GM18498 (cell line): Measurements from ENCODE around the gene CFAP52.
"Not testable (repeated sequence)": the region's sequence is repeated elsewhere in the genome, so short reads cannot be mapped to it uniquely, and the experiment has no call there.

Source experiments
- ATAC-seq: cut with Tn5 transposase; IDR thresholded peaks from one replicate; pipeline ENCODE4 v1.9.1; 2021; ENCODE audit warnings: mild to moderate bottlenecking, moderate library complexity; ENCODE audit not compliant: unreplicated experiment

The CFAP52 gene

DNA sequence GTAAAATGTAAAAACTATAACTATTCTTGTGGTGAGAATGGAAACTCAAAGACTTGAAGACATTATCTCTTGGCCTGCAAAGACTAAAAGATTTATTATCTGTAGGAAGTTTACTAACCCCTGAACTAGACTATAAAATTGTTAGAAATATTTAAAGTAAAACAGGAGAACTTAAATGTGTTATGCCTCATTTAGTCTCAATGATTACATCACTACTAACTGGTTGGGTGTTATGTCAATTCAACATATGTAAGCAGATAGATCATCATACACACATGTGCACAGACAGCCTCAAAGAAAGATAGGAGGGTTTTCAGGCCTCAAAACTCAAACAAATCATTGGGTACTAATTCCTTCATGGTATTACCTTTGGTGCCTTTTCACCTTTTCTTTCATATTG, 8.4 kb upstream of the CFAP52 start:
- ATAC-seq, result no peak

DNA sequence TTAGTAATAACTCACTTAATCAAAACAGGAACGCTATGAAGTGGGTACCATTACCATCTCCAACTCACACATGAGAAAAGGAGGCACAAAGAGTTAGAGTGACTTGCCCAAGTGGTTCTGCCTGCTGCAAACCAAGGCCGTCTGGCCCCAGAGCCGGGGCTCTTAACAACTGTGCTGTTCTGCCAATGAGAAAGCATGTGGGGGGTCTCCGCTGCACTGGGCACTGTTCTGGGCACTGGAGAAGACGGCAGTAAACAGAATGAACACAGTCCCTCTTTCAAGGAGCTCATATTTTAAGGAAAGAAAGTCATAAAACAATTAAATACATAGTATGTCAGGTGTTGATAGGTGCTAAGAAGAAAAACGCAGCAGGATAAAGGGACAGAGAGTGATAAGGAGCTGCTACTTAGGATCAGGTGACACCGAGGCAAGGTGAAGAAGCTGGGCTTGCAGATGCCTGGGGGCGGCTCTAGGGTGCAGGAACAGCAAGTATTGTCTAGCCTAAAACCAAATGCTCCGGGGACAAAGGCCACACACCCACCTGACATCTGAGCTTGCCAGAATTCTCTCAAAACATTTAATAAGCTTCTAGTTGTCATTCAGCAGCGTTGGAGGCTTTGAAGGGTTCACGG, 7.4 kb upstream of the CFAP52 start:
- ATAC-seq, result no peak

DNA sequence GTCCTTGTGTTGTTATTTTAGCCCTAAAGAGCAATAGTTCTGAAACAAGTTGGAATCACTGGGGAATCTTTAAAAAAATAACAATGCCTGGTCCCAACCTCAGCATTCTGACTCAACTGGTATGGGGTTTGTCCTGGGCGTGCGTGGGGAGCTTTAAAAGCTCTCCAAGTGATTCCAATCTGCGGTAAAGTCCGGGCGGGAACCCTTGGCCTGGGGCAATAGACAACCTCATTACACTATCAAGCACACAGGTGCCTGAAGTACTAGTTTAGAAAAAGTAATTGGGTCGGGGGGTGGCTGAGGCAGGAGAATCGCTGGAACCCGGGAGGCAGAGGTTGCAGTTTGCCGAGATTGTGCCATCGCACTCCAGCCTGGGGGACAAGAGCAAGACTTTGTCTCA, 5.2 kb upstream of the CFAP52 start:
- no peak for ATAC-seq

- ATAC-seq, result peak; percentile 81
Measured at GRCh38 chr17:9575381-9576101, 901 bp upstream of the CFAP52 start, which contains the start of gene STX8. Gene STX8, minus strand, starts transcription at chr17:9575820. Its CDS starts 12 bp downstream, at chr17:9575808.

- no peak for ATAC-seq
Measured at GRCh38 chr17:9577373-9577709, 899 bp downstream of the CFAP52 start.

- ATAC-seq, result no peak
Measured at GRCh38 chr17:9587969-9588656, 11.7 kb downstream of the CFAP52 start.

- no peak for ATAC-seq
Measured at GRCh38 chr17:9594065-9594464, 17.6 kb downstream of the CFAP52 start.

- not testable (repeated sequence) for ATAC-seq
Measured at GRCh38 chr17:9597638-9598037, 21.2 kb downstream of the CFAP52 start.

- ATAC-seq, result no peak
Measured at GRCh38 chr17:9598661-9599060, 22.2 kb downstream of the CFAP52 start.

GRCh38 chr17:9604583-9604982, 28.1 kb downstream of the CFAP52 start:
- ATAC-seq, result not testable (repeated sequence)

DNA sequence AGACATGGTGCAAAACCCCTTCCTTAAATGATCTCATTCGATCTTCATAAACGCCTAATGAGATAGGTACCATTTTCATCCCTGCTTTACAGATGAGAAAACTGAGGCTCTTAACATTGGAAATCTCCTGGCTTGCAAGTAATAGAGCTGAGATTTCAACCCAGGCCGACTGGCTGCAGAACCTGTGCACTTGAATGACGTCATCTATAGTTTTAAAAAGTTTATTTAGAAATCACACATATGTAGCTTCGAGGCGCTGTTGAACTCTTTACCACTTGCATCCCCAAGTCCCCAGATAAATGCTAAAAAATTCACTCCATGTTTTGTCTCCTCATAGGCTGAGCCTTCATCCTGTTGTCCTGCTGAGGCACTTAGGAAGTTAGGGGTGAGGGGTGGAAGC, 30.0 kb downstream of the CFAP52 start:
- no peak for ATAC-seq

DNA sequence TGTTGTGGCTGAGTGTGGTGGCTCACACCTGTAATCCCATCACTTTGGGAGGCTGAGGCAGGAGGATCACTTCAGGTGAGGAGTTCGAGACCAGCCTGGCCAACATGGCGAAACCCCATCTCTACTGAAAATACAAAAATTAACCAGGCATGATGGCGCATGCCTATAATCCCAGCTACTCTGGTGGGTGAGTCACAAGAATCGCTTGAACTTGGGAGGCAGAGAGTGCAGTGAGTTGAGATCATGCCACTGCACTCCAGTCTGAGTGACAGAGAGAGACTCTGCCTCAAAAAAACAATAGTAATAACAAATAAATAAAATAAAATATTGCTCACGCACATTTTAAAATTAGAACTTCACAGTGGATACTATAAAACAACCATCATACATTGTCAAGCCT, 30.6 kb downstream of the CFAP52 start:
- not testable (repeated sequence) for ATAC-seq

DNA sequence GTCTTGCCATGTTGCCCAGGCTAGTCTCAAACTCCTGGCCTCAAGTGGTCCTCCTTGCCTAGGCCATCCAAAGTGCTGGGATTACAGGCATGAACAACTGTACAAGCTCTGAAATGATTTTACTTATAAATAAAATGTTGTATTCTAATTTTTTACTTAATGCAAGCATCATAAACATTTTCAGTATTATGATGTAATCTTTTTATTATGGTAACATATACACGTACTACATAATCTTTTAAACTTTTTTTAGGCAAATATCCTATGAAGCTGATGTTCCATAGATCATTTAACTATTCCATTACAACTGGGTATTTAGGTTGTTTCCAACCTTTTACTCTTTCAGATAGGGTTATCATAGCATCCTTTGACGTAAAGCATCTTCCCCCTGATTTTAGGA, 35.1 kb downstream of the CFAP52 start:
- no peak for ATAC-seq

GRCh38 chr17:9612006-9612405, 35.6 kb downstream of the CFAP52 start:
- ATAC-seq, result no peak

- no peak for ATAC-seq
Measured at GRCh38 chr17:9615486-9615885, 39.0 kb downstream of the CFAP52 start.

- ATAC-seq, result no peak
Measured at GRCh38 chr17:9622961-9623360, 46.5 kb downstream of the CFAP52 start.

DNA sequence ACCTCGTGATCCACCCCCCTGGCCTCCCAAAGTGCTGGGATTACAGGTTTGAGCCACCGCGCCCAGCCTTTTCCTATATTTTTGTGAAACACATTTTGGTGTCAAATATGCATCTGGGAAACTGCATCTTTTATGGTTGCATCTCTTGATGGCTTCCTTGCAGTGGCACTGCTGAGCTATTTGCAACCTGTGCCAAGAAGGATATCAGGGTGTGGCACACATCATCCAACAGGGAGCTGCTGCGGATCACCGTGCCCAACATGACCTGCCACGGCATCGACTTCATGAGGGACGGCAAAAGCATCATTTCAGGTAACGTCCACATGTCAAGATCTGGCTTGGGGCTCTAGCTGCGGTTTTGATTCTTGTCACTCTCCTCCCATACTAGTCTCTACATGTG, 52.1 kb downstream of the CFAP52 start:
- no peak for ATAC-seq

GRCh38 chr17:9632741-9633140, 56.3 kb downstream of the CFAP52 start:
- ATAC-seq, result no peak

DNA sequence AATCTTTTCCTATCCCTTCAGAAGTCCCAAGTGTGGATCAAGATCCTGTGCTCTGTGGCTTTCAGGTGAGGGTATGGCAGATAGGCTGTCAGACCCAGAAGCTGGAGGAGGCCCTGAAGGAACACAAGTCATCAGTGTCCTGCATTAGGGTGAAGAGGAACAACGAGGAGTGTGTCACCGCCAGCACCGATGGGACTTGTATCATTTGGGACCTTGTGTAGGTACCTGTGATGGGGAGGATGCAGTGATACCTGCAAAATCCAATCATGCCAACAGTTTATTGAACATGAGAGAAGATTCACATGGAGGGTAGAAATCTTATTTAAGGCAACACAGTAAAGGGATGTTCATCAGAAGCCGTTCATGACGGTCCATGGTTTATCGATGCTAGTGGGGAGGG, 58.9 kb downstream of the CFAP52 start:
- ATAC-seq, result no peak

DNA sequence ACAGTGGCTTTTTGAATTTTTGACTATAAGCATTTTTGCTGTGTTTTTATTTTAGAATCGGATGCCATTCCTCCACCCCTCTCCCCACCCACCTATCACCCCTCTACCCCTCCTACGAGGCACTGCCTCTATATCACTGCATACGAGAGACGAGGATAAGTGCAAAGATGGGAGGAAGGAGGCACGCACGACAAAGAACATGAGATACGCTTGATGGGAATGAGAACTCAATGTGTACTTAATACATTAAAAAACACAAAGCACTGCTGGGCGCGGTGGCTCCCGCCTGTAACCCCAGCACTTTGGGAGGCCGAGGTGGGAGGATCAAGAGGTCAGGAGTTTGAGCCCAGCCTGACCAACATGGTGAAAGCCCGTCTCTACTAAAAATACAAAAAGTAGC, 60.1 kb downstream of the CFAP52 start:
- no peak for ATAC-seq

DNA sequence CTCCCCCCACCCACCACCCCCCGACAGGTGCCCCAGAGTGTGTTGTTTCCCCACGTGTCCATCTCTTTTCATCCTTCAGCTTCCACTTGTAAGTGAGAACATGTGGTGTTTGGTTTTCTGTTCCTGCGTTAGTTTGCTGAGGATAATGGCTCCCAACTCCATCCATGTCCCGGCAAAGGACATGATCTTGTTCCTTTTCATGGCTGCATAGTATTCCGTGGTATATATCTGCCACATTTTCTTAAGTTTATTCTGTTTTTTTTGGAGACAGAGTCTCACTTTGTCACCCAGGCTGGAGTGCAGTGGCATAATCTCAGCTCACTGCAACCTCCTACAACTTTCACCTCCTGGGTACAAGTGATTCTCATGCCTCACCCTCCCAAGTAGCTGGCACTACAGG, 63.9 kb downstream of the CFAP52 start:
- not testable (repeated sequence) for ATAC-seq

DNA sequence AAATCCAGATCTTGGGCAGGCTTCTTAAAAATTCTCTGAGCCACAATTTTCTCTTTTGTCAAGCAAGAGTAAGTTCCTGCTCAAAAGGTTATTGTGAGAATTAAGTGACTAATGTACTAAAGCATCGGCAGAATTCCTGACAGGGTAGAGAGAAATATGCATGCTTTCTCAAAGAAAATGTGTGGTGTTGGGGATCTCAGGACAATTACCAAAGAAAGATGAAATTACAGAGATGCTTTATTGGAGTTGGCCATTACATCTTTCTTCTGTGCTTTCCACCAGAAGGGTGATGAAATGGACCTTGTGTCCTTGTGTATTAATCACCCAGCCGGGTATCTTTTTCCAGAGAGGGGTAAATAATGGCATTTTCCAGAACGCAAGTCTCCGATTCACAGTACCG, 67.2 kb downstream of the CFAP52 start:
- ATAC-seq, result no peak
